Fibroblast of peridontal ligament (primary cell): Measurements from ENCODE around the gene TEKTIP1.
"Not testable (repeated sequence)": the region's sequence is repeated elsewhere in the genome, so short reads cannot be mapped to it uniquely, and the experiment has no call there.

ENCODE experiments used
- DNase-seq: peaks from one replicate; pipeline ENCODE4 v3.0.0-alpha.2; 2010; ENCODE audit errors: extremely low read depth

Gene TEKTIP1

DNA sequence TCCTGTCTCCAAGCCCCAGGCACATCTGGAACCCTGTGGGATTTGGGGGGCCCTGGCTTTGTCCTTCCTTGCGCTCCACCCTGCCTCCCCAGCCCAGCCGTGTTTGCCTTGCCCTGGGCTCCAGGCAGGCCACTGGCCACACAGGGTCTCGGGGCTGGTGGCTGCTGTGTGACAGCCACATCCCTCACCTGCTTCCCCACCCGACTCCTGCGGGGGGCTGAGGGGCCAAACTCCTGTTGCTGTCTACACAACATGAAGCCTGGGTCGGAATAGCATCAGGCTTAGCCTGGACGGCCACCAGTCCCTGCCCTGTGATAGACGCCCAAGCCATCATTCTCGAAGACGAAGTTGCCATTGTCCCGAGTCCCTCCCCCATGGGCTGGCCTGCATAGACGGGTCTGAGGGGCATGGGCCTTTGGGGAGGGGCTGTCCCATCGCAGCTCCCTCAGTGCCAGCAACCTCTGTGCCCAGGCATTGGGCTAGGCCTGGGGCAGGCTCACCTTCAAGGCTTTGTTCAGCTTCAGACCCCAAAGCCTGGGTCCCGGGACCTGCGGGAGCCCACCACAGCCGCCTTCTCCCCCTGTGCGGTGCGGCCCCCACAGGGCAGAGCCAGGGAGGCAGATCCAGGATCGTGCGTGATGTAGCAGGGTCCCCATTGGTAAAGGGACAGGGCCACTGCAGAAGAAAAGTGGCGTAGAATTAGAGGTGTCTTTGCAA is 15.5 kb upstream of the TEKTIP1 start:
- no peak for DNase-seq

DNA sequence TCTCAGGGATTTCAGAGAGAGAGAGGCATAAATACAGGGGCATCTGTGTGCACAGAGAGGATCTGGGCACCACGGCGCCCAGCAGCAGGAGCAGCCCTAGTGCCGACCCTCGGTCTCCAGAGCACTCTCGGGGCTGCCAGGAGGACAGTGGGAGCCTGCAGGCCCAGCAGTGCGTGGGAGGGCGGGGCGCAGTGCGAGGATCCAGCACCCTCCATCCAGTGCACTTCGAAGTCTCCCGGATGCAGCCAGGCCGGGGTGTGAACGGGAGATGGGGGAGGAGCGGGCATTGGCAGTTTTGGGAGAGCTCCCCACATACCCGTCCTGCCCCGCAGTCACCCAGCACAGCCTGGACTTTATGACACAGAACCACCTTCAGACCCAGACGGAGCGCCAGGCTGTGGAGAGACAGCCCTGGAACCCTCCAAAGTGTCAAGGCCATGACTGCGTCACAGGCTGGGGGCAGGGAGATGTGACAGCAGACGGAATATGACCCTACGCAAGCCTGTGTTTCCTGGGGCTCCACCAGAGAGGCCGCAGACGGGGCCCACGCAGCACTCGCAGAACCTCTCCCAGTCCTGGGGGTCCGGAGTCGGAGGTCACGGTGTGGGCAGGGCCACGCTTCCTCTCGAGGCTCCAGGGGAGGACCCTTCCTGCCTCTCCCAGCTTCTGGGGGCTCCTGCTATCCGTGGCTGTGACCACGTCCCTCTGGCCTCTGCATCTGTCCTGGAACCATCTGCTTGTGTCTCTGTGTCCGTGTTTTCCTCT is 14.7 kb upstream of the TEKTIP1 start:
- no peak for DNase-seq

DNA sequence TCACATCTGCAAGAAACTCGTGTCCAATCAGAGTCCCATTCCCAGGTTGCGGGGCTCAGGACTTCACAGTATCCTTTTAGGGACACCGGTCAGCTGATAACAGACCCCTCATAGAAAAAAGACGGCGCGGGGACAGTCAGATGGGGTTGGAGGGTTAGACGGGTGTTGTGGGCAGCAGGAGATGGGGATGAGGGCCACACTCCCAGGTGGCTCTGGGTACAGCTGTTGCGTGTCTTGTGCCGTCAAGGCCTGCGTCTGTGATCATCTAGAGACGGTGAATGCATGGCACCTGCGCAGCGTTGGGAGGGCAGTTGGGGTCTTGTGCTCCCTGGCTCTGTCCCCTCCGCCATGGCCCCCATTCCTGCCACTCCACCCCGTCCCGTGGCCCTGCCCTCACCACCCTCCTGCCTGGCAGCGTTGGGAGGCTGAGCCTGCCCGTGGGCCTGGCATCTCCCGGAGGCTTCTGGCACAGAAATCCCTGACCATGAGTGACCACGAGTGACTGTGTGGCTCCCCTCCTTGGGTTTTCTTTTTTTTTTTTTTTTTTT is 14.0 kb upstream of the TEKTIP1 start:
- DNase-seq = no peak

DNA sequence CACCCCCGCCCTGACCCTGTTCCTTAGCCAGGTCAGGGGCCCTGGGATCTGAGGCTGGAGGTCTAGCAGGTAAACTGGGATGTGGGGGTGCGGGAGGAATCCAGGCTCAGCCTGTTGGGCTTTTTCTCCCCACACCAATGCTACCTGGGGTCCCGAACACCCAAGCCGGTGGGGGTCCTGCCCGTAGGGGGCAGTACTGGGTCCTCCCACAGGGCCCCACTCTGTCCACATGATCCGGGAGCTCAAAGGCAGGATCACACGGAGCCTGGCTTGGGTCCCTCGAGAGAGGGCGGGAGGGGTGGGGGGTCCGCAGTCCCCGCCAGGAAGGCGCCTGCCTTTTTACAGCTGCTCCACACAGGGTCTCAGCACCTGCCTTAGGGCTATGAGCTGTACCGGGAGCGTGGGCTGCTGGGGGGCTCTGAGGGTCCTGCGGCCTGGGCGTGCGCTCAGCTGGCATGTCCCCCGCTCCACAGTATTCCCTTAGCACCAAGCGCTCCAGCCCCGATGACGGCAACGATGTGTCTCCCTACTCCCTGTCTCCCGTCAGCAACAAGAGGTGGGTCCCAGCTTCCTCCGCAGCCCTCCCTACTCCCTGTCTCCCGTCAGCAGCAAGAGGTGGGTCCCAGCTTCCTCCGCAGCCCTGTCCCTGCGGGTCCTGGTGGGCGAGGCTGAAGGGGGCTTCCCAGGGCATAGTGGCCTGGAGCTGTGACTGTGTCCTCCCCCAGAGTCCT is 12.3 kb upstream of the TEKTIP1 start:
- DNase-seq = no peak

DNA sequence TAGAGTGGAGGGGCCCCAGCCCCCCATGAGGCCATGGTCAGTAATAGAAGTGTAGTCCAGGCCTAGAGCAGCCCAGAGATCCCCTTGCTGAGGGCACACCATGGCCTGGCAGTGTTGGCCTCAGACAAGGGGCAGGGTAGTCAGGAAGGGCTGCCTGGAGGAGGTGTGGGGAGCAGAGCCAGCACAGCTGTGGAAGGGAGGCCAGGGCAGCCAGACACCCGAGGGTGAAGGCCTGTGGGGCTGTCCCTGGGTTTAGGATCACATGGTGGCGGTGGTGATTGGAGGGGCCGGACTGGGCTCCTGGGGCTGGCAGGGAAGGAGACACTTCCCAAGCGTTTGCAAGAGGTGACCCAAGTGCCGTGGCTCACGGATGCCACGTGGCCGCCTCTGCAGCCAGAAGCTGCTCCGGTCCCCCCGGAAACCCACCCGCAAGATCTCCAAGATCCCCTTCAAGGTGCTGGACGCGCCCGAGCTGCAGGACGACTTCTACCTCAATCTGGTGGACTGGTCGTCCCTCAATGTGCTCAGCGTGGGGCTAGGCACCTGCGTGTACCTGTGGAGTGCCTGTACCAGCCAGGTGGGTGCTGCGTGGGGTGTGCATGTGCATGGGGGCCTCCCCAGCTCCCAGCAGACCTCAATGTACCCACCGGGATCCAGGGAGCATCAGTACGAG is 11.6 kb upstream of the TEKTIP1 start:
- no peak for DNase-seq

DNA sequence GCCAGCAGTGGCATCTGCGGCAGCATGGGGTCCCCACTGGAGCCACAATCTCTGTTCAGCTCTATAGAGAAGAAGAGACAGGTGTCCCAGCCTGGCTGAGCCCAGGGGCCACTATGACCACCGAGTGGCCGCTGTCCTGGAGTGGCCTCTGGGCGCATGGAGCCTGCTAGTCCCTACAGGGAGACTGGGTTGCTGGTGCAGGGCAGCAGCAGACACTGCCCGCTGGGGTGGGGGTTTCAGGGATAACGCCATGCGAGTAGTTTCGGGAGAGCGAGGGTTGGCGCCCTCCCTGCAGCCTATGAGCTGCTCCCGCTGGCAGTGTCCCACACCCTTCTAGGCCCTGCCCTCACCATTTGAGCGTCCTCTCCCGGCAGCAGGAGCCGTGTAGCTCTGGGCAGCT is 10.9 kb upstream of the TEKTIP1 start:
- DNase-seq = no peak

DNA sequence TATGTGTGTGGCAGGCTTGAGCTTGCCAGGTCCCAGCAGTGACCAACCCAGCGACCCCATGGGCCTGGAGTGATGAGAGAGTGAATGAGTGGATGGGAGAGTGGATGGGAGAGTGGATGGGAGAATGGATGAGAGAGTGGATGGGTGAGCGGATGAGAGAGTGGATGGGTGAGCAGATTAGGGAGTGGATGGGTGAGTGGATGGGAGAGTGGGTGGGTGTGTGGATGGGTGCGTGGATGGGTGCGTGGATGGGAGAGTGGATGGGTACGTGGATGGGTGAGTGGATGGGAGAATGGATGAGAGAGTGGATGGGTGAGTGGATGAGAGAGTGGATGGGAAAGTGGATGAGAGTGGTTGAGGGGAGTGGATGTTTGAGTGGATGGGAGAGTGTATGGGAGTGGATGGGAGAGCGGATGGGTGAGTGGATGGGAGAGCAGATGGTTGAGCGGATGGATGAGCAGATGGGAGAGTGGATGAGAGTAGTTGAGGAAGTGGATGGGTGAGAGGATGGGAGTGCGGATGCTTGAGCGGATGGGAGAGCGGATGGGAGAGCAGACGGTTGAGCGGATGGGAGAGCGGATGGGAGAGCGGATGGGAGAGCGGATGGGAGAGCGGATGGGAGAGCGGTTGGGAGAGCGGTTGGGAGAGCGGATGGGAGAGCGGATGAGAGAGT is 10.3 kb upstream of the TEKTIP1 start:
- DNase-seq = no peak

DNA sequence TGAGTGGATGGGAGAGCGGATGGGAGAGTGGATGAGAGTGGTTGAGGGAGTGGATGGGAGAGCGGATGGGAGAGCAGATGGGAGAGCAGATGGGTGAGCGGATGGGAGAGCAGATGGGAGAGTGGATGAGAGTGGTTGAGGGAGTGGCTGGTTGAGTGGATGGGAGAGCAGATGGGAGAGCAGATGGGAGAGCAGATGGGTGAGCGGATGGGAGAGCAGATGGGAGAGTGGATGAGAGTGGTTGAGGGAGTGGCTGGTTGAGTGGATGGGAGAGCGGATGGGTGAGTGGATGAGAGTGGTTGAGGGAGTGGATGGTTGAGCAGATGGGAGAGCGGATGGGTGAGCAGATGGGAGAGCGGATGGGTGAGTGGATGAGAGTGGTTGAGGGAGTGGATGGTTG is 9.7 kb upstream of the TEKTIP1 start:
- DNase-seq = not testable (repeated sequence)

DNA sequence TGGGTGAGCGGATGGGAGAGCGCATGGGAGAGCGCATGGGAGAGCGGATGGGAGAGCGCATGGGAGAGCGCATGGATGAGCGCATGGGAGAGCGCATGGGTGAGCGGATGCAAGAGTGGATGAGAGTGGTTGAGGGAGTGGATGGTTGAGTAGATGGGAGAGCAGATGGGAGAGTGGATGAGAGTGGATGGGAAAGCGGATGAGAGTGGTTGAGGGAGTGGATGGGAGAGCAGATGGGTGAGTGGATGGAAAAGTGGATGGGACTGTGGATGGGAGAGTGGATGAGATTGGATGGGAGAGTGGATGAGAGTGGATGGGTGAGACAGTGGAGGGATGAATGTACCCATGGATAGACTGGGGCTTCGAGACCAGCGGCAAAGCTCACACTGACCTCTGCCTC is 8.6 kb upstream of the TEKTIP1 start:
- DNase-seq = no peak

DNA sequence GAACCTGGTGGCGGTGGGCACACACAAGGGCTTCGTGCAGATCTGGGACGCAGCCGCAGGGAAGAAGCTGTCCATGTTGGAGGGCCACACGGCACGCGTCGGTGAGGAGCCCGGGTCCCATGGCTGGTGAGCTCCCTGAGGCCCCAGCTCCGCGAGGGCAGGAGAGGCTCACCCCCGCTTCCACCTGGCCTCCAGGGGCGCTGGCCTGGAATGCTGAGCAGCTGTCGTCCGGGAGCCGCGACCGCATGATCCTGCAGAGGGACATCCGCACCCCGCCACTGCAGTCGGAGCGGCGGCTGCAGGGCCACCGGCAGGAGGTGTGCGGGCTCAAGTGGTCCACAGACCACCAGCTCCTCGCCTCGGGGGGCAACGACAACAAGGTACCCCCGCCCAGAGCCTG is 7.3 kb upstream of the TEKTIP1 start:
- DNase-seq = no peak

DNA sequence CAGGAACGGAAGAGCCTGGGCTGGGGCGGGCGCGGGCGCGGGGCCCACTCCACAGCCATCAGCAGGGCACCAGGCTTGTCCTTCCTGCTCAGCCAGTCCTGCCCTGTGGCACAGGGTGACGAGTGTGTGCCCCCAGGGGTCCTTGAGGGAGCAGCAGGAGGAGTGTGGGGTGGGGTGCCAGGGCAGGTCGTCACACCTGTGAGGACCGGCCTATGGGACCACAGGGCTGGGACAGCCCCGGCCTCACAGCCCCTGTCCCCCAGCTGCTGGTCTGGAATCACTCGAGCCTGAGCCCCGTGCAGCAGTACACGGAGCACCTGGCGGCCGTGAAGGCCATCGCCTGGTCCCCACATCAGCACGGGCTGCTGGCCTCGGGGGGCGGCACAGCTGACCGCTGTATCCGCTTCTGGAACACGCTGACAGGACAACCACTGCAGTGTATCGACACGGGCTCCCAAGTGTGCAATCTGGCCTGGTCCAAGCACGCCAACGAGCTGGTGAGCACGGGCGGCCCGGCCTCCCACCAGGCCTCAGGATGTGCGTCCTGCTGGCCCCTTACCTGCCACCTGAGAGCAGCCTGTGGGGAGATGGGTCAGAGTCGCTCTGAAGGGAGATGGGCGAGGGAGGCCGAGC is 6.7 kb upstream of the TEKTIP1 start:
- DNase-seq = no peak

DNA sequence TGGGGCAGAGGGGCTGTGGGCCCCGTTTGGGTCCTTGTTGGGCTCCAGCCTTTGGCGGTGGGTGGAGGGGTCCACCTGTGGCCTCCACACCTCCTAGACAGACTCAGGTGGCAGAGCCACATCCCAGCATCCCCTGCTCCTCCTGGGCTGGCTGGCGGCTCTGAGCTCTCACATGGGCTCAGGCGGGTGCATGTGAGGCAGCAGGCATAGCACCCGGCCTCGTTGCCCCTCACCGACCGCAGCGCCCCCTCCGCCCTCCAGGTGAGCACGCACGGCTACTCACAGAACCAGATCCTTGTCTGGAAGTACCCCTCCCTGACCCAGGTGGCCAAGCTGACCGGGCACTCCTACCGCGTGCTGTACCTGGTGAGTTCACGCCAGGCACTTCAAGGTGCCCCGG is 5.9 kb upstream of the TEKTIP1 start:
- no peak for DNase-seq

DNA sequence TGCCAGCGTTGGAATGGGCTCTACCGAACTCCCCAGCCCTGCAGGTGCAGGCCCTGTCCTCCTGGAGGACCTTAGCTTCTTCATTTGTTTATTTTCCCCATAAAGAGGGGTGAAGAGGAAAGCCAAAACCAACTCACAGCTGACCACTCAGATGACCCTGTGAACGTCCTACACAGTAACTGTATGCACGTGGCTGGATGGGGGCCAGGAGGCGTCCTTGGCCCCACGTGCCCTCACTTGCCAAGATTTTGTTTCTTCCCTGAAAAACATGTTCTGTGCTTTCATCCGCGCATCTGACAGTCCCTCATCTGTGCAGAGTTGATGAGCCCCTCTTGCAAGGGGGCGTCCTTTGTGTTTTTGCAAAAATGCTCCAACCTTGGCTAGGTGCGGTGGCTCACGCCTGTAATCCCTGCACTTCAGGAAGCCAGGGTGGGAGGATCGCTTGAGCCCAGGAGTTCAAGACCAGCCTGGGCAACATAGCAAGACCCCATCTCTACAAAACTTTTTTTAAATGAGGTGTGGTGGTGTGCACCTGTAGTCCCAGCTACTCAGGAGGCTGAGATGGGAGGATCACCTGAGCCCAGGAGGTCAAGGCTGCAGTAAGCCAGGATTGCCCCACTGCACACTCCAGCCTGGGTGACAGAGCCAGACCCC is 5.3 kb upstream of the TEKTIP1 start:
- DNase-seq = no peak

DNA sequence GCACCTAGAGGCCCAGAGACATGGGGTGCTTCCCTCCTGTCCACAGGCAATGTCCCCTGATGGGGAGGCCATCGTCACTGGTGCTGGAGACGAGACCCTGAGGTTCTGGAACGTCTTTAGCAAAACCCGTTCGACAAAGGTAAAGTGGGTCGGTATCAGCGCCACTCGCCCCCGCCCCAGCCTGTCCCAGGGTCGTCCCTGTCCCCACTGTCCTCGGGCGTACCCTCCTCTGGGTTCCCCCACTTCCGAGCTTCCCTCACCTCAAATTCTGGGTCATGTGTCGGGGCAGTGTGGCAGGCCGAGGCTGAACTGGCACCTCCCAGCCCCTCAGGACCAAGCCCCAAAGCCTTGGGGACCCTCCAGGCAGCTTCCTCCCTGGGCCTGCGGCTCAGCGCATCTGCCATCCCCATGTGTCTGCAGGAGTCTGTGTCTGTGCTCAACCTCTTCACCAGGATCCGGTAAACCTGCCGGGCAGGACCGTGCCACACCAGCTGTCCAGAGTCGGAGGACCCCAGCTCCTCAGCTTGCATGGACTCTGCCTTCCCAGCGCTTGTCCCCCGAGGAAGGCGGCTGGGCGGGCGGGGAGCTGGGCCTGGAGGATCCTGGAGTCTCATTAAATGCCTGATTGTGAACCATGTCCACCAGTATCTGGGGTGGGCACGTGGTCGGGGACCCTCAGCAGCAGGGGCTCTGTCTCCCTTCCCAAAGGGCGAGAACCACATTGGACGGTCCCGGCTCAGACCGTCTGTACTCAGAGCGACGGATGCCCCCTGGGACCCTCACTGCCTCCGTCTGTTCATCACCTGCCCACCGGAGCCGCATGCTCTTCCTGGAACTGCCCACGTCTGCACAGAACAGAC is 4.4 kb upstream of the TEKTIP1 start:
- DNase-seq = no peak

DNA sequence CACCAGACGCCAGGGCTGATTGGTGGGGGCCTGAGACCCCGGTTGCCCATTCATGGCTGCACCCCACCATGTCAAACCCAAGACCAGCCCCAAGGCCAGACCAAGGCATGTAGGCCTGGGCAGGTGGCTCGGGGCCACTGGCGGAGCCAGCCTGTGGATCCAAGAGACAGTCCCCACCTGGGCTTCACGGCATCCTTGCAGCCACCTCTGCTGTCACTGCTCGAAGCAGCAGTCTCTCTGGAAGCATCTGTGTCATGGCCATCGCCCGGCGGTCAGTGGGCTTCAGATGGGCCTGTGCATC is 3.8 kb upstream of the TEKTIP1 start:
- no peak for DNase-seq

DNA sequence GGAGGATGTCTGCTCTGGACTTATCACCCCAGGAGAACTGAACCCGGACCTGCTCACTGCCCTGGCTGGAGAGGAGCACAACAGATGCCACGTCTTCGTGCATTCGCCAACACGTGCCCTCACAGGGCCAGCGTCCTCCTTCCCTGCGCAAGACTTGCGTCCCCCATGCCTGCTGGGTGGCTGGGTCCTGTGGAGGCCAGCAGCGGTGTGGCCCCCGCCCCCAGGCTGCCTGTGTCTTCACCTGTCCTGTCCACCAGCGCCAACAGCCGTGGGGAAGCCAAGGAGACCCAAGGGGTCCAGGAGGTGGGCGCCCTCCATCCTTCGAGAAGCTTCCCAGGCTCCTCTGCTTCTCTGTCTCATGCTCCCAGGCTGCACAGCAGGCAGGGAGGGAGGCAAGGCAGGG is 3.4 kb upstream of the TEKTIP1 start:
- no peak for DNase-seq

DNA sequence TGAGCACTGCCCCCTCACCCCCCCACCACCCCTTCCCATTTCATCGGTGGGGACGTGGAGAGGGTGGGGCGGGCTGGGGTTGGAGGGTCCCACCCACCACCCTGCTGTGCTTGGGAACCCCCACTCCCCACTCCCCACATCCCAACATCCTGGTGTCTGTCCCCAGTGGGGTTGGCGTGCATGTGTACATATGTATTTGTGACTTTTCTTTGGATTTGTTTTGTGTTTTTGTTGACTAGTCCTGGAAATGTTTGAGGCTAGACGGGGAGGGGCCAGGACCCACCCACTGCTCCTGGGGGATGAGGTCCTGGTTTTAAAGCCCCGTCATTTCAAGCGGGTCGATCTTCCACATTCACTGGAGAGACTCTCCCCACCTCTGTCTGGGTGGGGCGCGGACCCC is 3.0 kb upstream of the TEKTIP1 start:
- no peak for DNase-seq

DNA sequence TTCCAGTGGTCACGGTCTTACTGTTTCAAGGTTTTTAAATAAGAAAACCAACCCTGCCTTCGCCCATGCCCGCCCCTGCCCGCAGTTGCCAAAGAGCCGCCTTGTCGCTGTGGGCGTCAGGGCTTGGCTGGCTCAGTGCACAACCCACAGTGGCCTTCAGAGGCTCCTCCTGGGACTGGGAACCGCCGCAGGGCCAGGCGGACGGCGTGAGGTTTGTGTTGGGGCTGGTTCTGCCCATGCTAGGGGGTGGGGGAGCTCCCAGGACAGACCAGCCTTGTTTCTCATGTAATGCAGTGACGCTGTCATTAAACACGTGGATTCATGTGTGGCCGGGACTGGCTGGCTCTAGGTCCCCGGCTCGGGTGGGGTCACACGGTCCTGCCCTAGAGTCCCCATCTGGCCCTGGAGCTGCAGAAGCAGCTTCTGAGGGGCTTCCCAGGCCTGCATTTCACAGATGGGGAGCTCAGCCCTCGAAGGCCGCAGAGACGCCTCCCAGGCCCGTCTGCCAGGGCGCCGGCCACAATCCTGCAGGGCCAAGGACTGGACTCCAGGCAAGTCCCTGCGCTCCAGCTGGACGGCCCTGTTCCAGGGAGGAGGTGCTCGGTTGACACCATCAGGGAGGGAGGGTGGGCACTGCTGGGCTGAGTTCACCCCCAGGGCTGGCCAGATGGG is 2.4 kb upstream of the TEKTIP1 start:
- no peak for DNase-seq

DNA sequence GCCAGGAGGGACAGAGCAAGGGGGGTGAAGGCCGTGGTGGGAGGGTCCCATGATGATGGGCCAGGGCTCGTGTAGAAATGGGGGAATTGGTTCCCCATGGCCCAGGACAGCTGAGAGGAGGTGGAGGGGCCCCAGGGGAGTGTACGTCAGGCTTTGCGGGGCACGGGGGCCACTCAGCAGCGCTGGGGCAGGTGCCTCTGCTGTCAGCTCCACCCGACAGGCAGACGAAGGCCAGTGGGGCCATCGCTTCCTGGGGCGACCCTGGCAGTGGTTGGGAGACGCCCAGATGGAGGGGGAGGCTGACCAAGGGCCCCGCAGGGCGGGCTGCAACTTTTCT is 1.9 kb upstream of the TEKTIP1 start:
- no peak for DNase-seq
